Gastroesophageal sphincter (tissue), 4 donors: ENCODE data around the gene HPN. TPM values are rescaled to one million over a fixed set of nuclear protein-coding genes. Genes with fewer than 3 reads are reported as not detected.
"Not testable (repeated sequence)": the region's sequence is repeated elsewhere in the genome, so short reads cannot be mapped to it uniquely, and the experiment has no call there.

Experiments
- ATAC-seq: fragments of 150-250 bp; one replicate; pipeline ENCODE4 v1.9.1; 2016; ENCODE audit warnings: mild to moderate bottlenecking, moderate library complexity
- H3K27ac ChIP-seq, 4 donors: fragments of 200-600 bp; sonication (generic) in 3 of 4; 1 replicate in 3 of 4; 2 replicates in 1 of 4; pipeline ENCODE4 v1.5.1; 2016 to 2019
- H3K27me3 ChIP-seq: fragments of 200-600 bp; sonication (generic); one replicate; pipeline ENCODE4 v1.5.1; 2019
- H3K36me3 ChIP-seq, 2 donors: fragments of 200-600 bp; sonication (generic); one replicate each; pipeline ENCODE4 v1.5.1; 2019; ENCODE audit warnings: control low read depth in 1 of 2
- H3K4me1 ChIP-seq, 3 donors: fragments of 200-600 bp; sonication (generic); 1 replicate in 2 of 3; 2 replicates in 1 of 3; pipeline ENCODE4 v1.5.1; 2016 to 2019; ENCODE audit warnings: control low read depth in 2 of 3
- H3K4me3 ChIP-seq, 2 donors: fragments of 200-600 bp; sonication (generic); one replicate each; pipeline ENCODE4 v1.5.1; 2019; ENCODE audit warnings: mild to moderate bottlenecking in 1 of 2, moderate library complexity in 1 of 2
- H3K9me3 ChIP-seq, 3 donors: fragments of 200-600 bp; sonication (generic); one replicate each; pipeline ENCODE4 v1.5.1; 2017 to 2019; ENCODE audit warnings: control low read depth in 2 of 3
- CTCF ChIP-seq, 4 experiments: fragments of 200-600 bp in 2 of 4; fragments of 450-650 bp in 2 of 4; sonication (generic) in 1 of 4; IDR thresholded peaks; one replicate each; pipeline ENCODE4 v1.5.1; 2017 to 2019; ENCODE audit warnings: antibody characterized with exemption in 4 of 4, mild to moderate bottlenecking in 2 of 4, moderate library complexity in 2 of 4
- EP300 ChIP-seq: sonication (generic); formaldehyde crosslinking; IDR thresholded peaks from one replicate; pipeline ENCODE4 v1.6.1; 2017; ENCODE audit warnings: antibody characterized with exemption, mild to moderate bottlenecking
- POLR2A ChIP-seq, 2 donors: fragments of 450-650 bp; IDR thresholded peaks; one replicate each; pipeline ENCODE4 v1.6.1; 2017; ENCODE audit warnings: antibody characterized with exemption in 2 of 2, mild to moderate bottlenecking in 2 of 2, moderate library complexity in 1 of 2
- POLR2AphosphoS5 ChIP-seq: sonication (generic); formaldehyde crosslinking; IDR thresholded peaks from one replicate; pipeline ENCODE4 v1.6.1; 2017; ENCODE audit warnings: antibody characterized with exemption
- WGBS, 2 donors: methylation state at CpG; one replicate each; pipeline ENCODE4 v1.1.5; 2018; ENCODE audit warnings: low coverage in 1 of 2; 5-methylcytosine and 5-hydroxymethylcytosine counted together
- total RNA-seq, 4 donors: library from RNA; depleted of rRNA; stranded (reverse); fragments of >200 nt; gene quantifications; one replicate each; pipeline ENCODE4 v1.1.0, GENCODE V29; 2016

HPN gene
- total RNA-seq, 4 donors from 2014 or later = 0.17 to 1.2 (median 0.27) TPM; not detected in 1

DNA sequence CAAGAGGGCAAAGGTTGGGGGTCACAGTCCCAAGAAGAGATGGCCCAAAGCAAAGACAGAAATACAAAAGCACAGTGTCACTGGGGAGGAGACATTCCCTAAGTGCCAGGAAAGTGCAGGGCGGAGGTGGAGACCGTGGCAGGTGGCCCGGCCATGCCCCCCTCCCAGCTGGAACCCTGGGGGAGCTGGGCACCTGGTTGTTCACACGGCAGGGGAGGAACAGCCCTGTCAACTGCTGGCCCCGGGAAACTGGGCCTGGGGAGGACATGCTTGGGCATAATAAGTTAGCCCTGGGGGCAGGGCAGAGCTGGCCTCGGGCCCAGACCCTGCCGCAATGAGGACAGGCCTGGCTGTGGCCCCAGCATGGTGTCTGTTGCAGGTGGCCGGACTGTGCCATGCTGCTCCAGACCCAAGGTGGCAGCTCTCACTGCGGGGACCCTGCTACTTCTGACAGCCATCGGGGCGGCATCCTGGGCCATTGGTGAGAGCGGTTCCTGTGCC, 7.4 kb downstream of the HPN start:
- H3K4me1 ChIP-seq = no peaks in the 10 kb centered on the region
- no peak for ATAC-seq
- H3K9me3 ChIP-seq = no peaks in the 10 kb centered on the region
- 29% methylated on average over 1 of the region's 12 CpGs; no CpG with 5 or more reads in 1 of the 2 donors for WGBS, 2 donors
- no peak for TF ChIP-seq EP300
- no peak for TF ChIP-seq POLR2A (IDR thresholded peaks at IDR 0.05)
- no peak for TF ChIP-seq CTCF (IDR thresholded peaks at IDR 0.05)
- TF ChIP-seq POLR2AphosphoS5 = no peak
- H3K27me3 ChIP-seq = peaks cover 7% of the 10 kb centered on the region
- H3K4me3 ChIP-seq = no peak overlapping the region
- no peak overlapping the region for H3K27ac ChIP-seq
- H3K36me3 ChIP-seq = no peaks in the 10 kb centered on the region

DNA sequence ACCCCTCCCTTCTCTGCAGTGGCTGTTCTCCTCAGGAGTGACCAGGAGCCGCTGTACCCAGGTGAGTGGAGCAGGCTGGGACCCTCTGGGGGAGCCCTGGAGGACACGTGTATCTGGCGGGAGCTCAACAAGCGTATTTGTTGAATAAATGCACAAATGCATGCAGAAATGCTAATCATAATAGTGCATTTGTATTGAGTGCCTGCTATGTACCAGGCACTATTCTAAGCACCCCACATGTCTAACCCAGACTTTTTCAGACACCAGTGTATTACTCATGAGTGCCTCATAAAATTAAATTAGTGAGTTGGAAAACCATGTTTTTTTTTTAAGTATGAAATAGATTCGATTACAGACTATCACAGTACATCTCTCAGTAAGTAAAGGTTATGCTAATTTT, 7.9 kb downstream of the HPN start:
- no peak for ATAC-seq
- Histone ChIP-seq H3K27me3 (peaks cover 7% of the 10 kb centered on the region), H3K27ac (no peak overlapping the region), H3K4me3 (no peak overlapping the region), H3K36me3 (no peaks in the 10 kb centered on the region), H3K4me1 (no peaks in the 10 kb centered on the region), H3K9me3 (no peaks in the 10 kb centered on the region)
- 55% methylated on average over 4 of the region's 5 CpGs; no CpG with 5 or more reads in 1 of the 2 donors for WGBS, 2 donors
- TF ChIP-seq EP300 (no peak), POLR2AphosphoS5 (no peak), CTCF (IDR thresholded peaks at IDR 0.05) (no peak), POLR2A (IDR thresholded peaks at IDR 0.05) (no peak)

DNA sequence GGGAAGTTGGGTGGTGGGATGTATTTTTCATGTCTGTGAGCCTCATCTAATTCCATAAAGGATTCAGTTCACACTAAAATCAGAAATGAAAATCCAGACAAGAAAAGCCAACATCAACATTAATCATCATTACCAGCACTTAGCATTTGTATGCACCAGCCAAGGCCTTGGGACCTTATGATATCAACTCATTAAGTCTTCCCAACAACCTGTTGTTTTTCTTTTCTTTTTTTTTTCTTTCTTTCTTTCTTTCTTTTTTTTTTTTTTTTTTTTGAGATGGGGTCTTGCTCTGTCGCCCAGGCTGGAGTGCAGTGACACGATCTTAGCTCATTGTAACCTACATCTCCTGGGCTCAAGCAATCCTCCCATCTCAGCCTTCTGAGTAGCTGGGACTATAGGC, 9.1 kb downstream of the HPN start:
- not testable (repeated sequence) for H3K36me3 ChIP-seq, H3K9me3 ChIP-seq, H3K4me3 ChIP-seq, ATAC-seq, H3K27ac ChIP-seq, H3K4me1 ChIP-seq
- H3K27me3 ChIP-seq = peaks cover 13% of the 10 kb centered on the region
- 86 to 100% methylated on average over 1 of the region's 2 CpGs for whole genome bisulfite sequencing, 2 donors

GRCh38 chr19:35051268-35051667, 9.7 kb downstream of the HPN start:
- 96 to 100% methylated on average over 3 to 4 of the region's 4 CpGs for WGBS, 2 donors
- H3K4me3 ChIP-seq, H3K36me3 ChIP-seq, H3K9me3 ChIP-seq, H3K27ac ChIP-seq, ATAC-seq, H3K4me1 ChIP-seq: not testable (repeated sequence)
- peaks cover 19% of the 10 kb centered on the region for H3K27me3 ChIP-seq

DNA sequence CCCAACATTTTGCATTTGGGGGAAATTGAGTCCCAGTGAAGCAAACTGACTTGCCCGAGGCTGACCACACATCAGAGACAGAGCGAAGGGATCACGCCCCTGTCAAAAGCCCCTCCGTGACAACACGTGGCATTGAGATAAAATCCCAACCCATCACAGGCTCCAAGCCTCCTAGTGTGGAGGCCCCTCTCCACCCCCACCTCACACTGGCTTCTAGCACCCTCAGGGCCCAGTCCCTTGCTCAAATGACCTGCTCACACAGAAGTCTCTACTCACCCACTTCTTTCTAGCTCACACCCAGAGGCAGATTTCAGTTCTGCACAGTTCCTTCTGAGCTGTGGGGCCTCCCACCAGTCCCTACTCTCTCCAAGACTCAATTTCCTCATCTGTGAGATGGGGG, 10.3 kb downstream of the HPN start:
- 86 to 100% methylated on average over 2 to 4 of the region's 5 CpGs for WGBS, 2 donors
- H3K4me3 ChIP-seq = no peak overlapping the region
- no peak for ATAC-seq
- H3K9me3 ChIP-seq = no peaks in the 10 kb centered on the region
- H3K36me3 ChIP-seq = no peaks in the 10 kb centered on the region
- H3K27me3 ChIP-seq = peaks cover 24% of the 10 kb centered on the region
- TF ChIP-seq EP300 = no peak
- TF ChIP-seq POLR2A (IDR thresholded peaks at IDR 0.05) = no peak
- TF ChIP-seq CTCF (IDR thresholded peaks at IDR 0.05) = no peak
- no peak overlapping the region for H3K27ac ChIP-seq
- H3K4me1 ChIP-seq = no peaks in the 10 kb centered on the region

DNA sequence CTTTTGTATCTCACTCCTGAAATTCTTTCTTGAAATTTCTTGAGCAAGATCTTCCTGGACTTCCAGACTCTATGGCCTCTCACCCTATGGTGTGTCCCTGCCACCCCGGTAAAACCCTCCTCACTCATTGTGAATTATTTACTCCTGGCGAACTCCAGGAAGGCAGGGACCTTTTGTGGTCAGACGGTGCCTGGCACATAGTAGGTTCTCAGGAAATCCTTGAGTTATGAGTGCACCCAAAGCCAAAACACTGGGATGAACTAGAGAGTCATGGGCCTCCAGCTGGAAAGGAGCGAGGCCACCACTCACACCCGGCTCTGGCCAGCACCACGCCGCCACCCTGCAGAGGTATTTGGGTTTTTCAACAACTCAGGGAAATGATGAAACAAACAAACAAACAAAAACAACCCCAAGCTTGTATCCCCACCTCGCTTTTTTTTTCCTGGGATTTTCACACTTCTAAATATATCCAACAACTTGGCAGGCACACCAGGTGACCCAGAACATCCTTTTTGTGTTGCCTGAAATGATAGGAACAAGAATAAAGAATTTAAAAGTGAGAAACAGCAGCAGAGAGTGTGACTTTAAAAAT, 11.2 kb downstream of the HPN start:
- Histone ChIP-seq H3K4me3 (no peak overlapping the region), H3K27ac (no peak overlapping the region), H3K9me3 (no peaks in the 10 kb centered on the region), H3K36me3 (no peaks in the 10 kb centered on the region), H3K27me3 (peaks cover 29% of the 10 kb centered on the region), H3K4me1 (no peaks in the 10 kb centered on the region)
- ATAC-seq = no peak
- WGBS, 2 donors = 64 to 81% methylated on average over 4 to 6 of the region's 8 CpGs
- TF ChIP-seq CTCF (IDR thresholded peaks at IDR 0.05) (no peak), POLR2A (IDR thresholded peaks at IDR 0.05) (no peak), EP300 (no peak), POLR2AphosphoS5 (no peak)
